Mesenchymal stem cell (in vitro differentiated cells and primary cell): ENCODE data around the gene PLD1.

Experiments
- DNase-seq: peaks from one replicate; pipeline ENCODE4 v3.0.0-alpha.2; 2013
- H2AFZ ChIP-seq: one replicate; pipeline ENCODE4 v1.6.1; 2013; ENCODE audit warnings: low read depth, mild to moderate bottlenecking, control low read depth, inconsistent platforms, low read length, moderate library complexity
- H2AK5ac ChIP-seq: 2 replicates; pipeline ENCODE4 v1.6.1; 2013; ENCODE audit warnings: low read length, moderate library complexity, mild to moderate bottlenecking, inconsistent platforms; ENCODE audit not compliant: severe bottlenecking
- H2BK120ac ChIP-seq: one replicate; pipeline ENCODE4 v1.6.1; 2013; ENCODE audit warnings: low read depth, mild to moderate bottlenecking, inconsistent platforms, low read length, moderate library complexity
- H2BK12ac ChIP-seq, 2 experiments: one replicate each; pipeline ENCODE4 v1.6.1; 2013; ENCODE audit warnings: inconsistent platforms in 2 of 2, low read length in 2 of 2, mild to moderate bottlenecking in 2 of 2, moderate library complexity in 2 of 2, control low read depth in 1 of 2
- H2BK15ac ChIP-seq: one replicate; pipeline ENCODE4 v1.6.1; 2013; ENCODE audit warnings: mild to moderate bottlenecking, low read depth, inconsistent platforms; ENCODE audit not compliant: poor library complexity, severe bottlenecking
- H2BK5ac ChIP-seq: 2 replicates; pipeline ENCODE4 v1.6.1; 2013; ENCODE audit warnings: low read depth, mild to moderate bottlenecking, low read length, control low read depth, inconsistent platforms; ENCODE audit not compliant: poor library complexity, severe bottlenecking
- H3K14ac ChIP-seq, 2 experiments: one replicate each; pipeline ENCODE4 v1.6.1; 2013; ENCODE audit warnings: inconsistent platforms in 2 of 2, low read length in 2 of 2, control low read depth in 1 of 2, mild to moderate bottlenecking in 1 of 2, moderate library complexity in 1 of 2
- H3K18ac ChIP-seq, 2 experiments: one replicate each; pipeline ENCODE4 v1.6.1; 2013; ENCODE audit warnings: inconsistent platforms in 2 of 2, low read length in 2 of 2, control low read depth in 1 of 2, low read depth in 1 of 2, mild to moderate bottlenecking in 1 of 2
- H3K23ac ChIP-seq, 2 experiments: one replicate each; pipeline ENCODE4 v1.6.1; 2013; ENCODE audit warnings: inconsistent platforms in 2 of 2, low read length in 2 of 2, mild to moderate bottlenecking in 2 of 2, moderate library complexity in 2 of 2, control low read depth in 1 of 2
- H3K27ac ChIP-seq: 2 replicates; pipeline ENCODE4 v1.5.1; 2013; ENCODE audit warnings: mild to moderate bottlenecking, moderate library complexity, low read length, control low read depth, inconsistent platforms; ENCODE audit not compliant: poor library complexity, severe bottlenecking
- H3K27me3 ChIP-seq, 2 experiments: 2 replicates each; pipeline versions ENCODE4 v1.6.1 to v1.7.0; 2013; ENCODE audit warnings: low read length in 2 of 2, mild to moderate bottlenecking in 2 of 2, moderate library complexity in 2 of 2, control low read depth in 1 of 2, inconsistent platforms in 1 of 2; ENCODE audit not compliant: control insufficient read depth in 1 of 2, insufficient read depth in 1 of 2
- H3K36me3 ChIP-seq, 2 experiments: 2 replicates each; pipeline versions ENCODE4 v1.6.1 to v1.7.0; 2013; ENCODE audit warnings: low read length in 2 of 2, control low read depth in 1 of 2, inconsistent platforms in 1 of 2, low read depth in 1 of 2, mild to moderate bottlenecking in 1 of 2; ENCODE audit not compliant: insufficient read depth in 2 of 2, control insufficient read depth in 1 of 2
- H3K4ac ChIP-seq, 2 experiments: one replicate each; pipeline ENCODE4 v1.6.1; 2013; ENCODE audit warnings: inconsistent platforms in 2 of 2, low read length in 2 of 2, mild to moderate bottlenecking in 2 of 2, moderate library complexity in 2 of 2, control low read depth in 1 of 2, low read depth in 1 of 2
- H3K4me1 ChIP-seq: 2 replicates; pipeline ENCODE4 v1.6.1; 2013; ENCODE audit warnings: low read depth, low read length, control low read depth; ENCODE audit not compliant: control insufficient read depth, insufficient read depth
- H3K4me2 ChIP-seq: 2 replicates; pipeline ENCODE4 v1.6.1; 2013; ENCODE audit warnings: low read length, mild to moderate bottlenecking, inconsistent platforms; ENCODE audit not compliant: poor library complexity, severe bottlenecking
- H3K4me3 ChIP-seq, 2 experiments: 2 replicates each; pipeline versions ENCODE4 v1.5.1 to v1.7.0; 2013; ENCODE audit warnings: low read length in 2 of 2, mild to moderate bottlenecking in 2 of 2, control low read depth in 1 of 2, low read depth in 1 of 2; ENCODE audit not compliant: insufficient read depth in 1 of 2
- H3K79me1 ChIP-seq: replicated peaks from 2 replicates; pipeline ENCODE4 v1.6.1; 2013; ENCODE audit warnings: mild to moderate bottlenecking, control low read depth, low read length, inconsistent platforms; ENCODE audit not compliant: poor library complexity, severe bottlenecking
- H3K9ac ChIP-seq: 2 replicates; pipeline ENCODE4 v1.7.0; 2013; ENCODE audit warnings: mild to moderate bottlenecking, low read length, moderate library complexity
- H3K9me3 ChIP-seq: 2 replicates; pipeline ENCODE4 v1.7.0; 2013; ENCODE audit warnings: mild to moderate bottlenecking, low read length; ENCODE audit not compliant: control insufficient read depth
- H4K8ac ChIP-seq: one replicate; pipeline ENCODE4 v1.6.1; 2013; ENCODE audit warnings: inconsistent platforms, mild to moderate bottlenecking, low read length, moderate library complexity
- H4K91ac ChIP-seq: one replicate; pipeline ENCODE4 v1.6.1; 2013; ENCODE audit warnings: mild to moderate bottlenecking, low read length, inconsistent platforms
- WGBS: methylation state at CpG from one replicate; pipeline ENCODE4 v1.1.7; 2013; ENCODE audit warnings: mixed read lengths; 5-methylcytosine and 5-hydroxymethylcytosine counted together

Gene PLD1

DNA sequence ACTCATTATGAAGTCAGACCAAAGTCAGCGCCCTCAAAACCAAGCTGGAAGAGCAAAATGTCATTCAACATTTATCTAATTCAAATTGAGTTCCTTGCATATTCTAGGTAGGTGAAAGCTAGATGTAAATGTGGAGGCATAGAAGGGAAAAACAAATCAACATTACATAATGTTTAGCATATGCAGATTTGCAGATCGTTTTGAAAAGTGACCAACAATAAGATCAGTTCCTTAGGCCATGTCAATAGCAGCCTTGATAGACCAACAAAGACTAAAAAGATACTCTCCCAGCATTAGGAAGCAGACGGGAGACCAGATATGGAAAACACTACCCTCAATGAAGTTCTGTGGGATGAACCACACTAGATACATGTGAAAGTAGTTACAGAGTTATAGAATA is 83.0 kb downstream of the PLD1 start:
- Histone ChIP-seq H2BK5ac (no peak overlapping the region), H3K4me3 (no peak overlapping the region), H3K27me3 (no peaks in the 10 kb centered on the region), H2AK5ac (no peak overlapping the region), H3K23ac (no peak overlapping the region), H3K9ac (no peak overlapping the region), H4K91ac (no peak overlapping the region), H2BK15ac (no peak overlapping the region), H3K14ac (no peak overlapping the region), H2AFZ (no peak overlapping the region), H3K18ac (no peak overlapping the region), H3K4ac (no peak overlapping the region), H2BK12ac (no peak overlapping the region), H3K27ac (no peak overlapping the region), H3K4me2 (no peak overlapping the region), H4K8ac (no peak overlapping the region), H3K36me3 (peaks cover 8 to 31% of the 10 kb centered on the region in 2 experiments), H3K9me3 (no peaks in the 10 kb centered on the region), H3K79me1 (no peaks in the 10 kb centered on the region), H3K4me1 (no peaks in the 10 kb centered on the region), H2BK120ac (no peak overlapping the region)
- WGBS, result 80% methylated on average over 3 of the region's 3 CpGs
- DNase-seq, result no peak

DNA sequence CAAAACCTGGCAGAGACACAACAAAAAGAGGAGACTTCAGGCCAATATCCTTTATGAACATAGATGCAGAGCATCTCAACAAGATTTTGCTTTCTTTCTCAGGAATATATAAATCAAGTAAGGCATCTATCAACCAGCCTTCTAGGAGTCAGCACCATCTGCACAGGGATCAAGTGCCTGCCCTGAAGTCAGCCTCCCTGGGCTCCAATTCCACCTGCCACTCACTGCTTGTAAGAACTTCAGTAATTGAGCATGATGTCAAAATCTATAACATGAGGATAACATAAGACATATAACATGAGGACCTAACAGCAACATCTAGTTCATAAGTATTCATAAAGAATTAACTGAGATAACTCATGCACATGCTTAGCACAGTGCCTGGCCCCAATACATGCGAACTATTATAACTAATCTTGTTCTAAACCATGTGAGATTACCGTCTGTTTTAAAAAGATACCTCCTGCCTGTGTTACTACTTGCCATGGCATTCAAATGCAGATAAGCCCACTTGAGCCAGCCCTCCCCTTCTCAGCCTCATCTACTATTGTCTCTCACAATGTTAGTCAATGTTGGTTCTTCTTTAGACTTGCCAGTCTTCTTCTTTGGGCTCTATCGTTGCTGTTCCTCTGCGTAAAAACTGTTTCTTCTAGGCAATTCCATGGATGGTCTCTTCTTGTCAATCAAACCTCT is 91.6 kb downstream of the PLD1 start:
- H4K91ac ChIP-seq, result no peak overlapping the region
- no peak overlapping the region for H2BK120ac ChIP-seq

DNA sequence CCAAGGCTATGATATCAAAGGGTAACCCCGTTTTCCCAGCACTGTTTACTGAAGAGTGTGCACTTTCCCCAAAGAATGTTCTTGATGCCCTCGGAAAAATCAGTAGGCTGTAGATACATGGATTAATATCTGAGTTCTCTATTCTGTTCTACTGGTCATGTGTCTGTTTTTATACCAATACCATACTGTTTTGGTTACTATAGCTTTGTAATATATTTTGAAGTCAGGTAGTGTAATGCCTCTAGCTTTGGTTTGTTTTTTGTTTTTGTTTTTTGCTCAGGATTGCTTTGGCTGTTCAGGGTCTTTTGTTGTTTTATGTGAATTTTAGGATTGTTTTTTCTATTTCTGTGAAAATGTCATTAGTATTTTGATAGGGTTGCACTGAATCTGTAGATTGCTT is 95.1 kb downstream of the PLD1 start:
- H3K27me3 ChIP-seq, result no peaks in the 10 kb centered on the region
- 100% methylated on average over 1 of the region's 2 CpGs for WGBS
- H3K4ac ChIP-seq, result no peak overlapping the region
- no peak overlapping the region for H2AFZ ChIP-seq
- H3K4me3 ChIP-seq, result no peak overlapping the region
- no peak overlapping the region for H2BK120ac ChIP-seq
- H2BK15ac ChIP-seq, result no peak overlapping the region
- H3K79me1 ChIP-seq, result no peaks in the 10 kb centered on the region
- no peak overlapping the region for H3K23ac ChIP-seq
- H2BK12ac ChIP-seq, result no peak overlapping the region
- H3K4me1 ChIP-seq, result peaks cover 2% of the 10 kb centered on the region
- no peak overlapping the region for H3K27ac ChIP-seq
- no peak overlapping the region for H3K4me2 ChIP-seq
- no peak overlapping the region for H3K18ac ChIP-seq
- H3K36me3 ChIP-seq, result peaks cover 5 to 10% of the 10 kb centered on the region in 2 experiments
- no peak overlapping the region for H2AK5ac ChIP-seq
- H3K9ac ChIP-seq, result no peak overlapping the region
- H4K8ac ChIP-seq, result no peak overlapping the region
- DNase-seq, result no peak
- peaks cover 18% of the 10 kb centered on the region for H3K9me3 ChIP-seq
- H3K14ac ChIP-seq, result no peak overlapping the region
- H4K91ac ChIP-seq, result no peak overlapping the region
- no peak overlapping the region for H2BK5ac ChIP-seq

More for the DNA sequence above, 91.6 kb downstream of the PLD1 start:
- H3K18ac ChIP-seq, result no peak overlapping the region
- no peak overlapping the region for H3K4me3 ChIP-seq
- no peak overlapping the region for H2AFZ ChIP-seq
- no peak overlapping the region for H2AK5ac ChIP-seq
- no peak overlapping the region for H4K8ac ChIP-seq
- no peak overlapping the region for H2BK15ac ChIP-seq
- no peak overlapping the region for H2BK12ac ChIP-seq
- no peaks in the 10 kb centered on the region for H3K4me1 ChIP-seq
- no peak overlapping the region for H3K9ac ChIP-seq
- no peak overlapping the region for H3K14ac ChIP-seq
- no peaks in the 10 kb centered on the region for H3K79me1 ChIP-seq
- no peak overlapping the region for H2BK5ac ChIP-seq
- H3K23ac ChIP-seq, result no peak overlapping the region
- H3K4me2 ChIP-seq, result no peak overlapping the region
- WGBS, result 80% methylated on average over 4 of the region's 4 CpGs
- peaks cover 0 to 12% of the 10 kb centered on the region in 2 experiments for H3K36me3 ChIP-seq
- peaks cover 18% of the 10 kb centered on the region for H3K9me3 ChIP-seq
- no peak for DNase-seq
- H3K4ac ChIP-seq, result no peak overlapping the region
- H3K27ac ChIP-seq, result no peak overlapping the region
- no peaks in the 10 kb centered on the region for H3K27me3 ChIP-seq

DNA sequence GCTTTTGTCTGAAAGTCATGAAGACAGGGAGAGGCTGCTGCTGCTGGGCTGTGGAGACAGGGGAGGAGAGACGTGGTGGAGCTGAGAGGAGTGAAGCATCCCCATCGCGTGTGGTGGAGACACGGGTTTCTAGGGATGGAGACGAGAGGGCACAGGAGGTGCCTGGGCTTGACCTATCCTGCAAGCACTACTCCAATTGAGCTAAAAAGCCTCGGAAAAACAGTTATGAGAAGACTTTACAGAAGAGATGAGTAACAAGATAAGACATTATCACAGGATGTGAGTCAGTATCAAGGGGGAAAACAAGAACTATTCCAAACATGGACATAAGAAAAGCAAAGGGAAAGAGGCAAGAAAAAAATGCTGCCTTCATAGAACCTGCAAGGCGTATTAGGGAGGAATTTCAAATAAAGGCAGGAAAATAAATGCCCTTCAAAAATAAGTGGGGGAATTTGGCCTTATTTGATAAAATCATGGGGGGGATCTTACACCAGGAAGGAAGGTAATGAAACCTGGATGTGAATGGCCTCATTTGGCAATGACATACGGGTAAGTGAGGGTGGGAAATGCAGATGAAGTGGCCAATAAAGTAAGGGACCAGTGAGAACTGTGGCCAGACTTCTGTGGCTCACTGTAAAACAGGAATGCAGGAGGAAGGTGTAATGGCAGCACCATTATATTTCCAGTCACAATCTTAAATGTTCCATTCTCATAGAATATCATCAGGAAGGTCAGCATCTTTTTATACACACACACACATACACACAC is 97.9 kb downstream of the PLD1 start:
- H3K4ac ChIP-seq, result no peak overlapping the region
- WGBS, result 55% methylated on average over 5 of the region's 8 CpGs
- no peak overlapping the region for H2BK12ac ChIP-seq
- H3K36me3 ChIP-seq, result peaks cover 9 to 13% of the 10 kb centered on the region in 2 experiments
- no peak overlapping the region for H3K27ac ChIP-seq
- no peak overlapping the region for H3K9ac ChIP-seq
- H3K18ac ChIP-seq, result peak overlapping the region; percentile 58 to 61
- H2BK15ac ChIP-seq, result no peak overlapping the region
- H3K14ac ChIP-seq, result no peak overlapping the region
- no peak overlapping the region for H3K23ac ChIP-seq
- no peaks in the 10 kb centered on the region for H3K27me3 ChIP-seq
- no peak overlapping the region for H4K91ac ChIP-seq
- no peak overlapping the region for H3K4me3 ChIP-seq
- H2AK5ac ChIP-seq, result no peak overlapping the region
- H3K9me3 ChIP-seq, result peaks cover 18% of the 10 kb centered on the region
- peaks cover 2% of the 10 kb centered on the region for H3K4me1 ChIP-seq
- peak; percentile 77 for DNase-seq
- no peak overlapping the region for H4K8ac ChIP-seq
- no peak overlapping the region for H2AFZ ChIP-seq
- H2BK5ac ChIP-seq, result no peak overlapping the region
- H3K4me2 ChIP-seq, result no peak overlapping the region
- H2BK120ac ChIP-seq, result peak overlapping the region; percentile 15
- no peaks in the 10 kb centered on the region for H3K79me1 ChIP-seq
